Measurements from ENCODE around the gene PPP4C.

The PPP4C gene

DNA sequence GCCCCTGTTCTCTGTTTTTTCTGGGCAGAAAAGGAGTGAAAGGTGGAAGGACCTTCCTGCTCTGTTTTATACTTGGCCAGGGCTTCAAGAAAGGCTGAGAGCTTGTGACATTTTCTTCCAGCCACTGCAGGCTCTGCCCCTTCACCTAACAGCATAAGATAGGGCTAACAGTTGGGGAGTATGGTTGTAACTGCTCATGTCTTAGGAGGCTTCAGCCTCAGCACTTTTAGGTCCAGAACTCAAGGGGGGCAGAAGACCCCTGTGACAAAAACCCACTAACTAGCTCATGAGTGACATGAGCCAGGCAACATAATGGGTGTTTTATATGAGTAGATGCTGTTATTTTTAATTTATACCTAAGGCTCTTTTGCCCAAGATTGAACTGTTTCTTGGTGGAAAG lies 5.3 kb upstream of the PPP4C start:
- Histone ChIP-seq H3K27me3 (ENCODE audit: insufficient read depth, insufficient read length) (no peaks in the 10 kb centered on the region), H3K4me1 (ENCODE audit: insufficient read depth, insufficient read length) (peaks cover 28% of the 10 kb centered on the region), H3K4me3 (ENCODE audit: insufficient read length, low read depth) (no peak overlapping the region), H3K9me3 (ENCODE audit: insufficient read depth, low read length) (no peaks in the 10 kb centered on the region), H3K9ac (ENCODE audit: insufficient read length, low read depth) (no peak overlapping the region), H3K36me3 (ENCODE audit: insufficient read depth, insufficient read length, low read length) (peaks cover 79% of the 10 kb centered on the region)
- DNase-seq (ENCODE audit: low read depth, low spot score), result no peak
- no peak for TF ChIP-seq ZNF274 (IDR thresholded peaks at IDR 0.05; ENCODE audit: low read depth, low read length)
- no peak for TF ChIP-seq YY1 (IDR thresholded peaks at IDR 0.05; ENCODE audit: insufficient read depth, insufficient read length)
- TF ChIP-seq SUZ12 (IDR thresholded peaks at IDR 0.05; ENCODE audit: extremely low read depth, insufficient read depth, insufficient read length), result no peak

GRCh38 chr16:30076276-30076791 lies 540 bp downstream of the PPP4C start:
- TF ChIP-seq ZNF274 (IDR thresholded peaks at IDR 0.05; ENCODE audit: low read depth, low read length) (no peak), YY1 (IDR thresholded peaks at IDR 0.05; ENCODE audit: insufficient read depth, insufficient read length) (no peak), SUZ12 (IDR thresholded peaks at IDR 0.05; ENCODE audit: extremely low read depth, insufficient read depth, insufficient read length) (no peak)
- peak overlapping the region; percentile 98 for H3K4me3 ChIP-seq (ENCODE audit: insufficient read length, low read depth)
- no peak for DNase-seq (ENCODE audit: low read depth, low spot score)
- H3K4me1 ChIP-seq (ENCODE audit: insufficient read depth, insufficient read length), result peaks cover 2% of the 10 kb centered on the region
- peaks cover 76% of the 10 kb centered on the region for H3K36me3 ChIP-seq (ENCODE audit: insufficient read depth, insufficient read length, low read length)
- no peaks in the 10 kb centered on the region for H3K9me3 ChIP-seq (ENCODE audit: insufficient read depth, low read length)
- H3K9ac ChIP-seq (ENCODE audit: insufficient read length, low read depth), result peak overlapping the region; percentile 97
- no peaks in the 10 kb centered on the region for H3K27me3 ChIP-seq (ENCODE audit: insufficient read depth, insufficient read length)

- peaks cover 73% of the 10 kb centered on the region for H3K36me3 ChIP-seq (ENCODE audit: insufficient read depth, insufficient read length, low read length)
- TF ChIP-seq ZNF274 (IDR thresholded peaks at IDR 0.05; ENCODE audit: low read depth, low read length) (no peak), SUZ12 (IDR thresholded peaks at IDR 0.05; ENCODE audit: extremely low read depth, insufficient read depth, insufficient read length) (no peak), YY1 (IDR thresholded peaks at IDR 0.05; ENCODE audit: insufficient read depth, insufficient read length) (no peak)
- no peaks in the 10 kb centered on the region for H3K9me3 ChIP-seq (ENCODE audit: insufficient read depth, low read length)
- no peaks in the 10 kb centered on the region for H3K27me3 ChIP-seq (ENCODE audit: insufficient read depth, insufficient read length)
- H3K4me3 ChIP-seq (ENCODE audit: insufficient read length, low read depth), result no peak overlapping the region
- peaks cover 6% of the 10 kb centered on the region for H3K4me1 ChIP-seq (ENCODE audit: insufficient read depth, insufficient read length)
- DNase-seq (ENCODE audit: low read depth, low spot score), result no peak
- H3K9ac ChIP-seq (ENCODE audit: insufficient read length, low read depth), result peak overlapping the region; percentile 43
Observed at GRCh38 chr16:30077656-30078055, 1.9 kb downstream of the PPP4C start.

- H3K9me3 ChIP-seq (ENCODE audit: insufficient read depth, low read length), result no peaks in the 10 kb centered on the region
- peaks cover 74% of the 10 kb centered on the region for H3K36me3 ChIP-seq (ENCODE audit: insufficient read depth, insufficient read length, low read length)
- H3K27me3 ChIP-seq (ENCODE audit: insufficient read depth, insufficient read length), result no peaks in the 10 kb centered on the region
- H3K4me3 ChIP-seq (ENCODE audit: insufficient read length, low read depth), result no peak overlapping the region
- H3K9ac ChIP-seq (ENCODE audit: insufficient read length, low read depth), result peak overlapping the region; percentile 29
- TF ChIP-seq ZNF274 (IDR thresholded peaks at IDR 0.05; ENCODE audit: low read depth, low read length) (no peak), SUZ12 (IDR thresholded peaks at IDR 0.05; ENCODE audit: extremely low read depth, insufficient read depth, insufficient read length) (no peak), YY1 (IDR thresholded peaks at IDR 0.05; ENCODE audit: insufficient read depth, insufficient read length) (no peak)
- DNase-seq (ENCODE audit: low read depth, low spot score), result no peak
- peaks cover 6% of the 10 kb centered on the region for H3K4me1 ChIP-seq (ENCODE audit: insufficient read depth, insufficient read length)
Observed at GRCh38 chr16:30078744-30079143, 3.0 kb downstream of the PPP4C start.

GRCh38 chr16:30079480-30079879 lies 3.7 kb downstream of the PPP4C start:
- H3K9me3 ChIP-seq (ENCODE audit: insufficient read depth, low read length), result no peaks in the 10 kb centered on the region
- no peaks in the 10 kb centered on the region for H3K27me3 ChIP-seq (ENCODE audit: insufficient read depth, insufficient read length)
- H3K4me3 ChIP-seq (ENCODE audit: insufficient read length, low read depth), result no peak overlapping the region
- H3K9ac ChIP-seq (ENCODE audit: insufficient read length, low read depth), result no peak overlapping the region
- DNase-seq (ENCODE audit: low read depth, low spot score), result no peak
- TF ChIP-seq YY1 (IDR thresholded peaks at IDR 0.05; ENCODE audit: insufficient read depth, insufficient read length) (no peak), SUZ12 (IDR thresholded peaks at IDR 0.05; ENCODE audit: extremely low read depth, insufficient read depth, insufficient read length) (no peak), ZNF274 (IDR thresholded peaks at IDR 0.05; ENCODE audit: low read depth, low read length) (no peak)
- H3K36me3 ChIP-seq (ENCODE audit: insufficient read depth, insufficient read length, low read length), result peaks cover 80% of the 10 kb centered on the region
- H3K4me1 ChIP-seq (ENCODE audit: insufficient read depth, insufficient read length), result peaks cover 6% of the 10 kb centered on the region

DNA sequence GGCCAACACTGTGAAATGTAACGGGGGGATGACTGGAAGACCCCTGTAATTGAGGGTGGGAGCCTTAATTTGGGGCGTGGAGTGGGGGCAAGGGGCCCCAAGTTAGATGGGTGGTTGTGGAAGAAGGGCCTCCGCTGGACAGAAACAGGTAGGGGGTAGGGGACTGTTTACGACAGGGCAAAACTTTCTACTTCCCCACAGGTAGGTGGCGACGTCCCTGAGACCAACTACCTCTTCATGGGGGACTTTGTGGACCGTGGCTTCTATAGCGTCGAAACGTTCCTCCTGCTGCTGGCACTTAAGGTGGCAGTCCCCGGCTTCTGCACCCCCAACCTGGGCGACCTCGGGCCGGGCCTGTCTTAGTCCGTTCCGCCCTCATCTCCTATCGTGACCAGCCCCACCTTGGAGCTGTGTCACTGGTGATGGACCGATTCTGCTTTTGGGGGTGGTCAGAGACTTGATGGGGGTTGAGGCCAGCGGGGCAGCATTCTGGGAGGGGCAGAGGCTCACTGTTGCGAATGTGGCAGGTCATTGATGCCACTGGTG lies 6.8 kb downstream of the PPP4C start:
- Histone ChIP-seq H3K4me1 (ENCODE audit: insufficient read depth, insufficient read length) (peaks cover 4% of the 10 kb centered on the region), H3K27me3 (ENCODE audit: insufficient read depth, insufficient read length) (no peaks in the 10 kb centered on the region), H3K4me3 (ENCODE audit: insufficient read length, low read depth) (no peak overlapping the region), H3K9ac (ENCODE audit: insufficient read length, low read depth) (no peak overlapping the region), H3K36me3 (ENCODE audit: insufficient read depth, insufficient read length, low read length) (peaks cover 94% of the 10 kb centered on the region), H3K9me3 (ENCODE audit: insufficient read depth, low read length) (no peaks in the 10 kb centered on the region)
- no peak for DNase-seq (ENCODE audit: low read depth, low spot score)
- no peak for TF ChIP-seq ZNF274 (IDR thresholded peaks at IDR 0.05; ENCODE audit: low read depth, low read length)
- no peak for TF ChIP-seq YY1 (IDR thresholded peaks at IDR 0.05; ENCODE audit: insufficient read depth, insufficient read length)
- no peak for TF ChIP-seq SUZ12 (IDR thresholded peaks at IDR 0.05; ENCODE audit: extremely low read depth, insufficient read depth, insufficient read length)

DNA sequence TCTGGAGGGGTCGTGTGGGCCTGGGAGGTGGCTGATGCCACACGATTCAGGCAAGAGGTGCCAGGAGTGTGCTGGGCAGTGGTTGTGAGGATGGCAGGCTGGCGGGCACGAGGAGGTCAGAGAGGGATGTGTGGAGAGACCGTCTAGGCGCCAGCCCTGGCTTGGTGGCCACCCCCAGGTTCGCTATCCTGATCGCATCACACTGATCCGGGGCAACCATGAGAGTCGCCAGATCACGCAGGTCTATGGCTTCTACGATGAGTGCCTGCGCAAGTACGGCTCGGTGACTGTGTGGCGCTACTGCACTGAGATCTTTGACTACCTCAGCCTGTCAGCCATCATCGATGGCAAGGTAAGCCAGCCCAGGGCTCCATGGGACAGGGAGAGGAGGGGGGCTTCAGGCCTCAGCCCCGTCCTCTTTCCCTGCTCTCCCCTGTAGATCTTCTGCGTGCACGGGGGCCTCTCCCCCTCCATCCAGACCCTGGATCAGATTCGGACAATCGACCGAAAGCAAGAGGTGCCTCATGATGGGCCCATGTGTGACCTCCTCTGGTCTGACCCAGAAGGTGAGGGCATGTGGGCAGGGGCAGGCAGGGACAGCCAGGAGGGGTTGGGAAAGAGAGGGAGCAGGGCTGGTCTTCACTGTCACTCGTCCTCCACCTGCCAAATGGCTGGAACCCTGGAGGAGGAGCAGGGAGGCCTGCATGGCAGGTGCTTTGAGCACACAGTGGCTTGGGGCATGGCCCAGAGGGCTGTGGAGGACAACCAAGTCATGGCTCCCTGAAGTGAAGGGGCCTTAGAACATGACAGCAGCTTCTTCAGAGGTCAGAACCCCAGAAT lies 7.6 kb downstream of the PPP4C start:
- no peak for DNase-seq (ENCODE audit: low read depth, low spot score)
- TF ChIP-seq SUZ12 (IDR thresholded peaks at IDR 0.05; ENCODE audit: extremely low read depth, insufficient read depth, insufficient read length) (no peak), YY1 (IDR thresholded peaks at IDR 0.05; ENCODE audit: insufficient read depth, insufficient read length) (no peak), ZNF274 (IDR thresholded peaks at IDR 0.05; ENCODE audit: low read depth, low read length) (no peak)
- Histone ChIP-seq H3K4me3 (ENCODE audit: insufficient read length, low read depth) (no peak overlapping the region), H3K4me1 (ENCODE audit: insufficient read depth, insufficient read length) (peaks cover 5% of the 10 kb centered on the region), H3K9me3 (ENCODE audit: insufficient read depth, low read length) (no peaks in the 10 kb centered on the region), H3K9ac (ENCODE audit: insufficient read length, low read depth) (no peak overlapping the region), H3K27me3 (ENCODE audit: insufficient read depth, insufficient read length) (no peaks in the 10 kb centered on the region), H3K36me3 (ENCODE audit: insufficient read depth, insufficient read length, low read length) (peaks cover 86% of the 10 kb centered on the region)
